RWPE2 (cell line): ENCODE data around the gene CLMP.

Source experiments
- ATAC-seq: fragments of 200-7000 bp; cut with Tn5 transposase; 3 replicates; pipeline ENCODE4 v1.9.1; 2021; ENCODE audit warnings: low read depth
- DNase-seq: peaks from one replicate; pipeline ENCODE4 v3.0.0-alpha.2; 2020; ENCODE audit warnings: low spot score
- H3K27ac ChIP-seq: fragments of 450-650 bp; 2 replicates; pipeline ENCODE4 v1.5.1; 2017; ENCODE audit warnings: mild to moderate bottlenecking; ENCODE audit not compliant: poor library complexity, severe bottlenecking
- H3K27me3 ChIP-seq: fragments of 250-450 bp; sonication (Bioruptor Pico); 2 replicates; pipeline ENCODE4 v1.5.1; 2021; ENCODE audit warnings: mild to moderate bottlenecking, moderate library complexity; ENCODE audit not compliant: insufficient read depth, poor library complexity, severe bottlenecking
- H3K36me3 ChIP-seq: fragments of 250-450 bp; sonication (Bioruptor Pico); 2 replicates; pipeline ENCODE4 v1.5.1; 2020; ENCODE audit warnings: low read depth, mild to moderate bottlenecking, moderate library complexity
- H3K4me1 ChIP-seq: fragments of 250-450 bp; sonication (Bioruptor Pico); 2 replicates; pipeline ENCODE4 v1.5.1; 2021; ENCODE audit warnings: mild to moderate bottlenecking, moderate library complexity; ENCODE audit not compliant: insufficient read depth, poor library complexity, severe bottlenecking
- H3K4me3 ChIP-seq: fragments of 250-450 bp; sonication (Bioruptor Pico); 2 replicates; pipeline ENCODE4 v1.5.1; 2021; ENCODE audit warnings: mild to moderate bottlenecking, moderate library complexity; ENCODE audit not compliant: severe bottlenecking
- H3K9me3 ChIP-seq: fragments of 250-450 bp; sonication (Bioruptor Pico); 2 replicates; pipeline ENCODE4 v1.5.1; 2021; ENCODE audit warnings: mild to moderate bottlenecking, moderate library complexity; ENCODE audit not compliant: severe bottlenecking
- TF ChIP-seq, protein P1 (sequence below): fragments of 450-650 bp; IDR thresholded peaks from one replicate; pipeline ENCODE4 v1.5.1; 2017; ENCODE audit warnings: mild to moderate bottlenecking, moderate library complexity; ENCODE audit not compliant: poor library complexity, severe bottlenecking

The CLMP gene

DNA sequence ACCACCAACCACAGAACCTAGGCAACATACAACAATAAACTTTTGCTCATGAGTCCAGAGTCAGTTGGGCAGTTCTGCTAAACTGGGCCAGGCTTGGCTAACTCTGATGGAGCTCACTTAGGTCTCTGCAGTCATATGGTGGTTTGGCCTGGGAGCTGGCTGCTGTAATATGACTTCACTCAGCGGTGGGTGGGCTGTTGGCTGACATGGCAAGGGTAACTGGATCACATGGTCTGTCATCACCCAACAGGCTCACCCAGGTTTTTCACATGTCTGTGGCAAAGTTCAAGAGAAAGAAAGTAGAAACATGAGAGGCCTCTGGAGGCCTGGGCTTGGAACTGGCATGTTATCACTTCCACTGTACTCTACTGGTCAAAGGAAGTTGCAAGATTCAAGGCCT, 43.2 kb upstream of the CLMP start:
- DNase-seq (no peak), ATAC-seq (no peak)
- no peaks in the 10 kb centered on the region for H3K27me3 ChIP-seq
- no peak overlapping the region for H3K4me3 ChIP-seq
- no peaks in the 10 kb centered on the region for H3K4me1 ChIP-seq
- no peak overlapping the region for H3K27ac ChIP-seq
- TF ChIP-seq, protein P1, sequence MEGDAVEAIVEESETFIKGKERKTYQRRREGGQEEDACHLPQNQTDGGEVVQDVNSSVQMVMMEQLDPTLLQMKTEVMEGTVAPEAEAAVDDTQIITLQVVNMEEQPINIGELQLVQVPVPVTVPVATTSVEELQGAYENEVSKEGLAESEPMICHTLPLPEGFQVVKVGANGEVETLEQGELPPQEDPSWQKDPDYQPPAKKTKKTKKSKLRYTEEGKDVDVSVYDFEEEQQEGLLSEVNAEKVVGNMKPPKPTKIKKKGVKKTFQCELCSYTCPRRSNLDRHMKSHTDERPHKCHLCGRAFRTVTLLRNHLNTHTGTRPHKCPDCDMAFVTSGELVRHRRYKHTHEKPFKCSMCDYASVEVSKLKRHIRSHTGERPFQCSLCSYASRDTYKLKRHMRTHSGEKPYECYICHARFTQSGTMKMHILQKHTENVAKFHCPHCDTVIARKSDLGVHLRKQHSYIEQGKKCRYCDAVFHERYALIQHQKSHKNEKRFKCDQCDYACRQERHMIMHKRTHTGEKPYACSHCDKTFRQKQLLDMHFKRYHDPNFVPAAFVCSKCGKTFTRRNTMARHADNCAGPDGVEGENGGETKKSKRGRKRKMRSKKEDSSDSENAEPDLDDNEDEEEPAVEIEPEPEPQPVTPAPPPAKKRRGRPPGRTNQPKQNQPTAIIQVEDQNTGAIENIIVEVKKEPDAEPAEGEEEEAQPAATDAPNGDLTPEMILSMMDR = no peak
- no peaks in the 10 kb centered on the region for H3K9me3 ChIP-seq
- no peaks in the 10 kb centered on the region for H3K36me3 ChIP-seq

DNA sequence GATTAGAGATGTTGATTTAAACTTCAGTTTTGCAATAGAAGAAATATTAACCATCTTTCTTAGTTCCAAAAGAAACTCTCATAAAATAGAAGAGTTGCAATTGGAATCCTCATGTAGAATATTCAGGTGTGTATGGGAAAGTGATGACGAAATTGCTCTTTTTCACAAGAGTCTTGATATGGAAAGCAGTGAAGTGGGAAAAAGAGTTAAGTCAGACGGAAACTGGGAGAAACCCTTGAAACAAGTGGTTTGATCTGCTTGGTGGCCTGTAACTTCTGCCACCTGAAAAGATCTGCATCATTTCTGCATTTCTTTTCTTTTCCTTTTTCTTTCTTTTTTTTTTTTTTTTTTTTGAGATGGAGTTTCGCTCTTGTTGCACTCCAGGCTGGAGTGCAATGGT, 41.8 kb upstream of the CLMP start:
- TF ChIP-seq, protein P1 = no peak
- Histone ChIP-seq H3K4me1 (no peaks in the 10 kb centered on the region), H3K36me3 (no peaks in the 10 kb centered on the region), H3K4me3 (no peak overlapping the region), H3K27ac (no peak overlapping the region), H3K27me3 (no peaks in the 10 kb centered on the region), H3K9me3 (no peaks in the 10 kb centered on the region)
- no peak for ATAC-seq
- no peak for DNase-seq

DNA sequence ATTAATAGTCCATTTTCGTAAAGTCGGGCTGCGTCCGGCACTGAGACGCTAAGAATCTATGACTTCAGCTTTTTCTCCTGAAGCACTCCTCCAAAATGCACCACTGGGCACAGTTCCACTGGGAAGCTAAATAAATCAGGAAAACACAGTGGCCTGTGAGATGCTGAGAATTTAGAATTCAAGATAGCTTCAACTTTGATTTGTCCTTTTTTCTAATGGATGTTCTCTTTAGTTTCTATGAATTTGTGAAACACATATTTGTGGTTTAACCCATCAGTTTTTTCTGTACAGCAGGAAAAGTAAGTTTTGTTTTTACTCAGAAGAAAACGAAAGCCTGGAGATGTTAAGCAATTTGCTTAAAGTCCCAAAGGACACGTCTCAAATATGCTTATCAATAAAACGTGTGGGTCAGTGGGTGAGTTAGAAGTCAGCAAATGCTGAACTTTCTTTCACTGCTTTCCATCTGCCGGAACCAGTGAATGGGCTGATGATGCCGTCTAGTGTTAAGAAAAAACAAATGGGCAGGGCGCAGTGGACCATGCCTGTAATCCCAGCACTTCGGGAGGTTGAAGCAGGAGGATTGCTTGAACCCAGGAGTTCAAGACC, 40.7 kb upstream of the CLMP start:
- TF ChIP-seq, protein P1 = no peak
- no peaks in the 10 kb centered on the region for H3K36me3 ChIP-seq
- no peak overlapping the region for H3K4me3 ChIP-seq
- no peaks in the 10 kb centered on the region for H3K27me3 ChIP-seq
- ATAC-seq = no peak
- no peaks in the 10 kb centered on the region for H3K4me1 ChIP-seq
- no peaks in the 10 kb centered on the region for H3K9me3 ChIP-seq
- H3K27ac ChIP-seq = no peak overlapping the region
- no peak for DNase-seq

GRCh38 chr11:123235117-123235655, 40.1 kb upstream of the CLMP start:
- no peaks in the 10 kb centered on the region for H3K36me3 ChIP-seq
- no peaks in the 10 kb centered on the region for H3K27me3 ChIP-seq
- H3K4me3 ChIP-seq = no peak overlapping the region
- H3K9me3 ChIP-seq = no peaks in the 10 kb centered on the region
- H3K4me1 ChIP-seq = no peaks in the 10 kb centered on the region
- no peak overlapping the region for H3K27ac ChIP-seq
- DNase-seq (no peak), ATAC-seq (no peak)
- TF ChIP-seq, protein P1 = peak; percentile 44

DNA sequence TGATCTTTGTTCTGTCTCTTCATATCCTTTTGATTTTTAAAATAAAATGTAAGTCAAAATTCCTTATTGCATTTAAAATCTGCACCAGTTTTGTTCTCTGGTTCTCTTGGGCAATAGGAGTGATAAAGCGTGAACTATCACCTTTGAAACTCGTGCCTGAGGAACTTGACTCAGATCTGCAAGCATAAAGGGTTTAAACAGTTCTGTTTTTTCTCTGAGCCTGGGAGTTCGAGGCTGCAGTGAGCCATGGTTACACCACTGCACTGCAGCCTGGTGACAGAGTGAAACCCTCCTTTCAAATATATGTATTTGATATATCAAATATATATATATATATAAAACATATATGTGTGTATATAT, 38.9 kb upstream of the CLMP start:
- DNase-seq (no peak), ATAC-seq (no peak)
- no peak overlapping the region for H3K4me3 ChIP-seq
- TF ChIP-seq, protein P1 = no peak
- H3K9me3 ChIP-seq = no peaks in the 10 kb centered on the region
- no peaks in the 10 kb centered on the region for H3K4me1 ChIP-seq
- H3K36me3 ChIP-seq = no peaks in the 10 kb centered on the region
- H3K27ac ChIP-seq = no peak overlapping the region
- no peaks in the 10 kb centered on the region for H3K27me3 ChIP-seq
